GM21515 (cell line): ENCODE measurements around the gene LMAN2.
"Not testable (repeated sequence)": the region's sequence is repeated elsewhere in the genome, so short reads cannot be mapped to it uniquely, and the experiment has no call there.

Source experiments
- ATAC-seq: cut with Tn5 transposase; IDR thresholded peaks from one replicate; pipeline ENCODE4 v1.9.1; 2021; ENCODE audit not compliant: unreplicated experiment

LMAN2 gene

DNA sequence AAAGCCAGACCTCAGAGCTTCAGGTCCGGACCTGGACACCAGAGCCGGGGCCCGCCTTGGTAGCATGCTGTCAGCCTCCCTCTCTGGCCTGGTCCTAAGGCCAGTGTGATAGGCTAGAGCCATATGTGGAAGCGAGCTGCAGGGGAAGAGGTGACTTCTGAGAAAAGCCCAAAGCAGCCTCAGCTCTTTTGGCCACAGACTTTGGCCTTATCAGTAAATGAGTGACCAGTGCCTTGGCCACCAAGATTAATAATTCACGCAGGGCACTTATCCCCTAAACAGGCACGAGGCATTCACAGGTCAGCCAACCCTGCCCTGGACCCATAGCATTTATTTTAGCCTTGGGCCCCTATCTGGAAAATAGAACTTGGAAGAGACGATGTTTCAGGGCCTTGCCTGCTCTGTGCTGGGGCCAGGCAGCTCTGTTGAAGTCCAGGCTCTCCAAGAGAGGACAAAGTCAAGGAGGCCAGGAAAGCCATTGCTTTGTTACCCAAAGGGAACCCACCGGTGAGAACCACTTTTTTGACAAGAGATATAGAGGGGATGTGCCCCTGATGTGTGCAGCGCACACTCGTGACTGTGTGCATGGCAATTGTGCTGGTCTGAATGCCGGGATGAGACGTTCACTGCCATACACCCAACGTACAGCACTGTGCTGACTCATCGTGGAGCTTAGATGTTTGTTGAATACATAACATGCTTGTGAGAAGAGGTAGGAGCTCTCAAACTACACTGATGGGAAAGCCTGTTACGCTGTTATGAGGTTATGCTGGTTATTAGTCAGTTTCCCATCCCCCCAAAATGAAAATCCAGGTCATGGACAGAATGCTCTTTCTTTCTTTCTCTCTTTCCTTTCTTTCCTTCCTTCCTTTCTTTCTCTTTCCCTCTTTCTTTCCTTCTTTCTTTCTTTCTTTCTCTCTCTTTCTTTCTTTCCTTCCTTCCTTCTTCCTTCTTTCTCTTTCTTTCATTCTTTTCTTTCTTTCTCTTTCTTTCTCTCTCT, 27.7 kb upstream of the LMAN2 start:
- ATAC-seq: no peak

DNA sequence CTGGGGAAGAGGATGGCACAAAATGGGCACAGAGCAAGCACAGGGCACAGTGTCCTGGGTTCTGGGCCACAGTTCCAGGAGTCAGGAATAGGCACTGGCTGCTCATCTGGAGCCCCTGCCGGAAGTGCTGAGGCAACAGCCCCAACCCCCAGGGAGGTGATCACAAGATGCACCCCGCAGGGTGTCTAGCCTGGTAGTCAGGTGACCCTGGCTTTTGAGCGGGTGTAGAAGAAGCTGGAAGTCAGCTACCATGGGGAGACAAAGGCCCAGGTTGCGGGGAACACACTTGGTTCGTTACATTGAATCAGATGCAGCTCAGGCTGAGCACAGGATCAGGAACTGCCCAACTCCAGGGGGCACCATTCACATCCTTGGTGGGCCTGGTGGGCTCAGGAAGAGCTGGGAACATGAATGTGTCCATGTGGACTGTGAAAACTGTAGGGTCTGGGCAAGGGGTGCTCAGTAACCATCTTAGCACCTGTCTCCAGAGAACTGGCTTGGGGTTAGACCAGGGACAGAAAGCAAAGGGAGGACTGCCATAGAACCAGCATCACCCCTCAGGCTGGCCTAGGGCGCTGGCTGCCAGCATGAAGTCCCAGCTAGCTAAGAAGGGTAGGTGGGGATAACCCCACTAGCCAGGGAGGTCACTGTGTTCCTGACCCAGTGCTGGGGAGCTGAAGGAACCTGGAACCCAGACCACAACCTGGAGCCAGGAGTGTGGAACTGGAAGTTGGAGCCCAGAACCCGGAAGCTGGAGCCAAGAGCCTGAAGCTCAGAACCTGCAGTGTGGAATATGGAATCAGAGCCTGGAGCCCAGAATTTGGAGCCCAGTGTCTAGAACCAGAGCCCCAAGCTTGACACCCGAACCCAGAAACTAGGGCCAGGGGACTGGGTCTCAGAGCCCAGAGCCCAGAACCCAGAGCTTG, 26.6 kb upstream of the LMAN2 start:
- no peak for ATAC-seq

DNA sequence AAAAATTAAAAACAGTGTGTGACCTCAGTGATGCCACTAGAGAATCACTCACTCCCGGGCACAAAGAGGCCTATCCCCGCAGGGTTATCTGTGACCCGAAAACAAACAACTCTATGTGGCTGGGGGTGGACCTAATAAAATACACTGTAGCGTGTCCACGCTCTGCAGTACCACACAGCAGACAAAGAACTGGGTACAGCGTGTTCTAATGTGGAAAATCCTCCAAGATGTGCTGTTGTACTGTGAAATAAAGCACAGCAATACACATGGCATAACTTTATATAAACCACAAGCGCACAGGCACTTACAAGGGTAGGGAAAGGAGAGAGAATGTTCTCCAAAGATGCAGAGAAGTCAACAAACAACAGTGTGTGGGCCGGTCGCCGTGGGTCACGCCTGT, 24.6 kb upstream of the LMAN2 start:
- no peak for ATAC-seq

DNA sequence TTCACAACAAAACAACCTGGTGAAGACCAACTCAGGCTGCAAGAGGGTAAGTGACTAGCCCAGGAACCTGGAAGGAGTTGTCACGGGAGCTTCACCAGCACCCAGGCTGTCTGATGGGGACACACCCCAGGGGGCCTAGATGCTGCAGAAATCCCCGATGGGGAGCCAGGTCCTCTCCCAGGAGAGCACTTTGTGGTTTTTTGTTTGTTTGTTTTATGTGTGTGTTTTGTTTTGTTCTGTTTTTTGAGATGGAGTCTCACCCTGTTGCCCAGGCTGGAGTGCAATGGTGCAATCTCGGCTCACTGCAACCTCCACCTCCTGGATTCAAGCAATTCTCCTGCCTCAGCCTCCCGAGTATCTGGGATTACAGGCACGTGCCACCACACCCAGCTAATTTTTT, 24.0 kb upstream of the LMAN2 start:
- not testable (repeated sequence) for ATAC-seq

DNA sequence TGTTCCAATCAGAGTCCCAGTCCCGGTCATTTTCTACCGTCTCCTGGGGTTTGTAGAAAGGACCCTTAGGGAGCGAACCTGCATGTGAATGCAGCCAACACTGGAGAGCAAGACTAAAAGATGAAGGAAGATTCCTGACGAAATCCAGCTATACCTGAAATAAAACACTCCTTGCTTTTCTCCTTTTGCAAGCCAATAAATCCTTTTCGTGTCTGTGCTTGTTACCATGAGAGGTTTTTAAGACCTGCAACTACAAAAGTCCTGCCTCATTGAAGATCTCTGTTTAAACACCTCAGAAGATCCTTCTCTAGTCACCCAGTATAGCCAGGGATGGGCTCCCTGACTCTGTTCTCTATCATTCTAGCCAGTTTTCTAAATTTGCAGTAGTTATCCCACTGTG, 22.7 kb upstream of the LMAN2 start:
- no peak for ATAC-seq

DNA sequence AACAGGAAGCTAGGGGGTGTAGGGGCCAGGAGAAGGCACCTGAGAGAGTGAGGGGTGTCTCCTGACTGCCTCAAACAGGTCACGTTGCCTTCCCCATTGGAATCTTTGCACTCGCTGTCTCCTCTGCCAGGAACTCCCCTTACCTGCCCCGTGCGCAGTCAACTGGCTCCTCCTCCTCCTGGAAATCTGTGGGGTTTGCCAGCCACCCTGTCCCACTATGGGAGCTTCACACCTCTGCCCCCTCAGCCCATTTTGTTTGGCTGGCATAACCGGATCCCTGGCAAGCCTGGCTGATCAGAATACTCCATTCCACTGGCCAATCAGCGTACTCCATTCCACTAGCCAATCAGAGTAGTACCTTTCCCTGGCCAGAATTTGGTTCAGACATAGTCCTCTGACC, 22.3 kb upstream of the LMAN2 start:
- ATAC-seq: no peak

DNA sequence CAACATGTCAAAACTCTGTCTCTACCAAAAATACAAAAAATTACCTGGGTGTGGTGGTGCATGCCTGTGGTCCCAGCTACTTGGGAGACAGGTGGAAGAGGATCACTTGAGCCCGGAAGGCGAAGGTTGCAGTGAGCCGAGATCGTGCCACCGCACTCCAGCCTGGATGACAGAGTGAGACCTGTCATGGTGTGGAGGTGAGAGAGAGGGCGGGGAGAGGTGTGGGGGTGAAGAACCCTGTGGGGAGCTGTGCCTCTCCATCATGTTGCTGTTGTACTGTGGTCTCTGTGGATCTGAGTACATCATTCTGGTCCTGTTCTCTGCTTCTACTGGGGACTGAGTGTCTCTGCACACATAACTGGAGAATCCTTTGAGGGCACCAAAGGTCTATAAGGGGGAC, 21.4 kb upstream of the LMAN2 start:
- no peak for ATAC-seq

DNA sequence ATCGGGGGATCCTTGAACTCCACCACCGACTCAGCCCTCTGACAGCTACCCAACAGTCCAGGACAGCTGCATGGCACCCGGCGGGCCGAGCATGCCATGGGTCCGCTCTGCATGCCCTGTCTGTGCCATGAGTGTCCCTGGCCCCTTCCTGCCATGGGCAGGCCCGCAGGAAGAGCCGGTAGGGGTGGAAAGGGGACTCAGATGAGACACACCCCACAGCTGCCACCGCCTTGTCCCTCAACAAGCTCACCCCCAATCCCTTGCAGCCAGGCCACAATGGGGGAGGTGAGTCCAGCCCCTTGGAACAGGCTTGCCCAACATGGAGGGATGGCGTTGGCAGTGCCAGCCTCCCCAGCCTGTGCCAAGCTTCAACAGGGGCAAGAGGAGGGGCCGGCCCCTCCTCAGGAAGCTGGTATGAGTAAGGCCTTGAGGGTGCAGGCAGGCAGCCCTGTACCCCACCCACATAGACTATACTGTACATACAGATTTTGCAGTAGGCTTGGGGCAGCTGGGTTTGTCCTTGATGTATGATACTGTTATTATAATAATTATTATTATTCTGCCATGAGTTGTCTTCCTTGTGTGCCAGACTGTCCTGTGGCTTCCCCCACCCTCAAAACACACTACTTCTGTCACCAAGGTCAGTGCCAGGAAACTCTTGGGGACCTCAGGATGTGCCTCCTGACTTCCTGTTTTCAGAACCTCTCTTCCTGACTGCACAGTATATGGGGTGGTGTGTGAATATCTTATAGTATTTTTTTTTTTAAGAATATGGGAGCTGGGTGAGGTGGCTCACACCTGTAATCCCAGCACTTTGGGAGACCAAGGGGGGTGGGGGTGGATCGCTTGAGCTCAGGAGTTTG, 20.8 kb upstream of the LMAN2 start:
- ATAC-seq: no peak

DNA sequence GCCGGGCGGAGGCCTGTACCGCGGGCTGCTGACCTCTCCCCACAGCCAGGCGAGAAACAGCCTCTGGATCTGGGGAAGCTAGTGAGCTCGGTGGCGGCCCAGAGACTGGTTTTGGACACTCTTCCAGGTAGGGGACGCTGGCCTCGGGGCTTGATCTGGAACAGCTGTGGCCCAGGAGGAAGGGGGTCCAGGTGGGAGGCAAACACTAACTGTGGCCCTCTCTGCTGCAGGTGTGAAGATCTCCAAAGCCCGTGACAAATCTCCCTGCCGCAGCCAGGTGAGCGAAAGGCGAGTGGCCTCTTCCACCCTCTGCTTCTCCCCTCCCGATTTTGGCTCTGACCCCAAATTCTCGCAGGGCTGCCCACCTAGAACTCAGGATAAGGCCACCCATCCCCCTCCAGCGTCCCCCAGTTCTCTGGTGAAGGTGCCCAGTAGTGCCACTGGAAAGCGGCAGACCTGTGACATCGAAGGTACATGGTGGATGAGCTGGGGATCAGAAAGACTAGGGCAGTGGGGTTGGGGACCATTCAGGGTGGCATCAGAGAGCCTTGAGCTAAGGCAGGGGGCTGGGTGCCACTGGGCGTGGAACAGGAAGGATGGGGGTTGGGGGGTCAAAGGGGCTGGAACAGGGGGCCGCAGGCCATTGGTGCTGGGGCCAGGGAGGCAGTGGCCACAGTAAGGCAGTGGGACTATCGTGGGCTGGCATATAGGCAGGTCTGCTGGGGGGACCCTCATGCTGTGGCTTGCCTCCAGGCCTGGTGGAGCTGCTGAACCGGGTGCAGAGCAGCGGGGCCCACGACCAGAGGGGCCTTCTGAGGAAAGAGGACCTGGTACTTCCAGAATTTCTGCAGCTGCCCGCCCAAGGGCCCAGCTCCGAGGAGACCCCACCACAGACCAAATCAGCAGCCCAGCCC, 19.9 kb upstream of the LMAN2 start:
- no peak for ATAC-seq

DNA sequence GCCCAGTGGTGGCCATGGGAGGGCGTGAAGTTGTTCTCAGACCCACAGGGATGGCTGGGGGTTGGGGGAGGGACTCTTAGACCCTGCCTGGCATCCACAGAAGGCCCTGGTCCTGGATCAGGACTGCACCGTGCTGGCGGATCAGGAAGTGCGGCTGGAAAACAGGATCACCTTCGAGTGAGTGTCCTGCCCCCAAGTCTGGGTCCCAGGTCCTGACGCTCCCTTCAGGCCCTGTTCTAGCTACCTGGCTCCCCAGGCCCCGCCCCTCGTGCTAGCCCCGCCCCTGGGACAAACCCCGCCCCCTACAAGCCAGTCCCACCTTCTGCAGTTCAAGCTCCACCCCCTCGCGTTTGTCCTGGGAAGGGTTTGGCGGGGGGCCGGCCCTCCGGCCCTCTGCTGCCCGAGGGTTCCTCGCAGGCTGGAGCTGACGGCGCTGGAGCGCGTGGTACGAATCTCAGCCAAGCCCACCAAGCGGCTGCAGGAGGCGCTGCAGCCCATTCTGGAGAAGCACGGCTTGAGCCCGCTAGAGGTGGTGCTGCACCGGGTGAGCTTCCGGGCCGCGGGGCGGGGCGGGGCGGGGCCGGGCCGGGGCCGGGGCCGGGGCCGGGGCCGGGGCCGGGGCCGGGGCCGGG, 19.1 kb upstream of the LMAN2 start:
- ATAC-seq: peak; percentile 60

DNA sequence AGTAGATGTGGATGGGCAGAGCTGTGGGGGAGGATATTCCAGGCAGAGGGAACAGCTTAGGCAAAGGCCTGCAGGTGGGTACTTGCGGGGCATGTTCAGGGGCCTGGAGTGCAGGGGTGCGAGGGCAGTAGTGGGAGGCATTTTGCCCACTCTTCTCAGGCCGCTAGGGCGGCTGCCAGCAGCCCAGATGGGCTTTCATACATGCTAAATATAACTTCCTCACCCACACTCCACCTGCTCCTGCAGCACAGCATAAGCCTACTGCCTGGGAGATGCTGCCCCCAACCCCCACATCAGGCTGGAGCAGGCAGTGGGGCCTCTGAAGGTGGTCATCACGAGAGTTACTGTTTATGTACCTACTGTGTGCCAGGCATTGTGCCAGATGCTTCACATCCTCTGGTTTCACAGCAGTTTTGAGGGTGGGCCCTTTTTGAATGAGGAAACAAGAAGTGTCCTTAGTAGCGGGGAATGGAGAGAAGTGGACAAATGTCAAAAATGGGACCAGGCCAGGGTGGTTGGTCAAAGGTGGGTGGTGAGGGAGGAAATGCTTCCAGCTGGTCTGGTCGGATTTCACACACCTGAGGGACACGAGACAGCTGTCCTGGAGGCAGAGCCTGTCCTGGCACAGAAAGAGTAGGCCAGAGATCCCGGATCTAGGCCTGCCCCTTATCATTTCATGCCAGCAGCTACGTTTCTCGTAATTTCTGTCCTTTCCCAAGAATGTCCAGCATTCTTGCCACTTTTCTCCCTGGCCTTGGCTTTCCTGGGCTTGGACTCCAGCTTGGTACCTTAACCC, 18.4 kb upstream of the LMAN2 start:
- ATAC-seq: no peak

DNA sequence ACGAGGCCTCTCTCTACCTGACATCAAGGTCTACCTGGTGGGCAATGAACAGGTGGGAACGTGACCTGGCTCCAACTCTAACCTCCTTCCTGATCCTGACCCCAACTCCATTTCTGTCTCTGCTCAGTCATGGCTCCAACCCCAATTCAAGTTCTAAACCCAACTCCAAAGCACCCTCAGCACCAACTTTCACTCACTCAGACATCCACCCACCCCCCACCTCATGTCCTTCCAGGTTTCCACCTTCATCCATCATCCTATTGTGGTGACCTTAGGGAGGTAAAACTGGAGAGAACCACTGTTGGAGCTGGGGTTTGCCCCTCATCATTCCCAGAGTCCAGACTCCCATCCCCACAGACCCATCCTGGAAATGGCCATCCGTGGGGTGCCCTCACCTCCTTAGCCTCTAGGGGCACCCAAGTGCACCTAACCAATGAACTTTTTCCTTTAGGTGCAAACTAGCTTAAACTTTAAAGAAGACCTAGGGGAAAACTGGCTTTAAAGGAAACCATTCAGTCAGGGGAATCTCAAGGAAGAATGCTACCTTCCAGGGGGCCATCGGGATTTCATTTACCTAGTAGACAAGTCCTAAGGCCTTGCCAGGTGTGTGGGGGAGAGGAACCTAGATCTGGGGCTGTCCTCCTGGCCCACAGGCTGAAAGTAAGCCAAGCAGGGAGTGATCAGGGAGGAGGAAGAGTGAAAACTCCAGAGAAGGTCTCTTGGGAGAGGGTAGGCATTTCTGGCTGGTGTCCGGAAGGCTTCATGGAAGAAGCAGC, 17.6 kb upstream of the LMAN2 start:
- ATAC-seq: no peak

DNA sequence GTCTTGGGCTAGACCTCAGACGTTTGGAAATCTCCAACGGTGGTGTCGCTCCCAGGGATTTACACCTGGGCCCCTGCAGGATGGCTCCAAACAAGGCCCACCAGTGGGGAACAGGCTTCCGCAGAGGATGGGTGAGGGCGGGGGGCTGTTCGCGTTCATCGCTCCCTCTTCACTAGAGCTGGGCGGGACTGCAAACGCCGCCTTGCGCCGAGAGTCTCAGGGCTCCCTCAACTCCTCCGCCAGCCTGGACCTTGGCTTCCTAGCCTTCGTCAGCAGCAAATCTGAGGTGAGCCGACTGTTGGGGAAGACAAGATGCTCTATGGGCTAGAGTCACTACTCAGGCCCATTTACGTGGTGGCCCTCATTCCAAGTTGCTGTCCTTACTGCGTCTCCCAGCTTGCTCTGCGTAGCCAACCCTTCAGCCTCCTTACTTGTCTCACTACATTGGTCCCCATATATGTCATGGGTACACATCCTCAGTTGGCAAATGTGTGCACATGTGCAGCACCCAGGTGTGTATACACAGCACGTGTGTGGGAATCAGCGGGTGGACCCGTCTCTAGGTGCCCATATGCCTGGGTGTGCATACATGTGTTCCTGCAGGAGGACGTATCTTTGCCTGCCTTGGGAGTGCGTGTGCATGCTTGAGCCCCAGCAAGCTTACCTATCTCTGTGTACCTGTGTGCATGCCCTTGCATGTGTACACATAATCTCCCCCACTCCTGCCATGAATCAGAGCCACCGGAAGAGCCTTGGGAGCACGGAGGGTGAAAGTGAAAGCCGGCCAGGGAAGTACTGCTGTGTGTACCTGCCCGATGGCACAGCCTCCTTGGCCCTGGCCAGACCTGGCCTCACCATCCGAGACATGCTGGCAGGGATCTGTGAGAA, 16.8 kb upstream of the LMAN2 start:
- no peak for ATAC-seq

DNA sequence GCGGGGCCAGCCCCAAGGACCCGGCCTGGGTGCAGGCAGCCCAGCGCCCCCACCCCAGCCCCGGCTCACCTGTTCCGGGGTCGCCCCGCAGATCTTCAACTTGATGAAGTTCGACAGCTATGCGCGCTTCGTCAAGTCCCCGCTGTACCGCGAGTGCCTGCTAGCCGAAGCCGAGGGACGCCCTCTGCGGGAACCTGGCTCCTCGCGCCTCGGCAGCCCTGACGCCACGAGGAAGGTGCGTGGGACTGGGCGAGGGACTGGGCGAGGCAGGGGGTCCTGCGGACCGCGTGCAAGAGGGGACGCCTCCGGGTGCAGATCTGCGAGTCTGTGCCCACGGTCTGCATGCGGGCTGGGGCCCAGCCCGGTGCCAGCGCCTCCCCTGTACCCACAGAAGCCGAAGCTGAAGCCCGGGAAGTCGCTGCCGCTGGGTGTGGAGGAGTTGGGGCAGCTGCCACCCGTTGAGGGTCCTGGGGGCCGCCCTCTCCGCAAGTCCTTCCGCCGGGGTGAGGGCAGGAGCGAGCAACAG, 15.9 kb upstream of the LMAN2 start:
- ATAC-seq: no peak

DNA sequence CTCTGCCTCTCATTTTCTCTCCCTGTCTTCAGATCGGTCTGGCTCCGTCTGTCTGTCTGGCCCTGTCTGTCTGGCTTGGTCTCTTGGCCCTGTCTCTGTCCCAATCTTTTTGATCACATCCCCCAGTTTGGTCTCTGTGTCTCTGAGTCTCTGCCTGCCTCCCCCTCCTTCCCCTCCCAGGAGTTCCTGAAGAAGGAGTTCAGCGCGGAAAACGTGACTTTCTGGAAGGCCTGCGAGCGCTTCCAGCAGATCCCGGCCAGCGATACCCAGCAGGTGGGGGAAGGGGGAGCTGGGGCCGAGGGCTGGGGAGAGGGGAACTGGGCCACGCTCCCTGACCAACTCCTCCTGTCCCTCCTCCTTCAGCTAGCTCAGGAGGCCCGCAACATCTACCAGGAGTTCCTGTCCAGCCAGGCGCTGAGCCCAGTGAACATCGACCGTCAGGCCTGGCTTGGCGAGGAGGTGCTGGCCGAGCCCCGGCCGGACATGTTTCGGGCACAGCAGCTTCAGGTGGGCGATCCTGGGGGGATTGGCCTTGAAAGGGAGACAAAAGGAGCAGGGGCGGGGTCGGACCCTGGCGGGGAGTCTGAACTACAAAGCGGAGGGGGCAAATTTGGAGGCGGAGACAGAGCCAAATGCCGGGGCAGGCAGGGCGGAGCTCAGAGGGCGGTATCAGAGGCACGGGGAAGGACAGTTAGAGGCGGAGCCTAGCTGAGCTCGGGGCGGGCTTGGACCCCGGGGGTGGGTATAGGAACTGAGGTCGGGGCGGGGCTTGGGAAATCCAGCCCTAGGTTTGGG, 15.3 kb upstream of the LMAN2 start:
- no peak for ATAC-seq
